Ovary (tissue), 3 donors: ENCODE results near the gene UBN1.

Experiments
- CTCF ChIP-seq, 3 donors: fragments of 450-650 bp in 2 of 3; fragments of 200-600 bp in 1 of 3; IDR thresholded peaks; one replicate each; pipeline versions ENCODE4 v1.5.1 to v1.8.0; 2016 to 2022; ENCODE audit warnings: antibody characterized with exemption in 3 of 3, mild to moderate bottlenecking in 1 of 3
- POLR2A ChIP-seq: fragments of 450-650 bp; IDR thresholded peaks from one replicate; pipeline ENCODE4 v1.6.1; 2017; ENCODE audit warnings: antibody characterized with exemption, mild to moderate bottlenecking, moderate library complexity
- donor health status: DM: no; HTN: no; CAD: no.

- TF ChIP-seq CTCF (IDR thresholded peaks at IDR 0.05): no peak
- no peak for TF ChIP-seq POLR2A
These were observed 43.2 kb upstream of the UBN1 start for GRCh38 chr16:4803898-4804762.
